HG03045 (cell line): ENCODE data around the gene RXFP3.
"Not testable (repeated sequence)": the region's sequence is repeated elsewhere in the genome, so short reads cannot be mapped to it uniquely, and the experiment has no call there.

Experiments used
- ATAC-seq: cut with Tn5 transposase; IDR thresholded peaks from one replicate; pipeline ENCODE4 v1.9.1; 2021; ENCODE audit warnings: mild to moderate bottlenecking, moderate library complexity; ENCODE audit not compliant: unreplicated experiment

The RXFP3 gene, protein sequence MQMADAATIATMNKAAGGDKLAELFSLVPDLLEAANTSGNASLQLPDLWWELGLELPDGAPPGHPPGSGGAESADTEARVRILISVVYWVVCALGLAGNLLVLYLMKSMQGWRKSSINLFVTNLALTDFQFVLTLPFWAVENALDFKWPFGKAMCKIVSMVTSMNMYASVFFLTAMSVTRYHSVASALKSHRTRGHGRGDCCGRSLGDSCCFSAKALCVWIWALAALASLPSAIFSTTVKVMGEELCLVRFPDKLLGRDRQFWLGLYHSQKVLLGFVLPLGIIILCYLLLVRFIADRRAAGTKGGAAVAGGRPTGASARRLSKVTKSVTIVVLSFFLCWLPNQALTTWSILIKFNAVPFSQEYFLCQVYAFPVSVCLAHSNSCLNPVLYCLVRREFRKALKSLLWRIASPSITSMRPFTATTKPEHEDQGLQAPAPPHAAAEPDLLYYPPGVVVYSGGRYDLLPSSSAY

GRCh38 chr5:33936381-33937016, at the start of gene RXFP3:
RXFP3 (plus strand) TSS chr5:33936386; CDS start chr5:33936741, 355 bp downstream.
- no peak for ATAC-seq

DNA sequence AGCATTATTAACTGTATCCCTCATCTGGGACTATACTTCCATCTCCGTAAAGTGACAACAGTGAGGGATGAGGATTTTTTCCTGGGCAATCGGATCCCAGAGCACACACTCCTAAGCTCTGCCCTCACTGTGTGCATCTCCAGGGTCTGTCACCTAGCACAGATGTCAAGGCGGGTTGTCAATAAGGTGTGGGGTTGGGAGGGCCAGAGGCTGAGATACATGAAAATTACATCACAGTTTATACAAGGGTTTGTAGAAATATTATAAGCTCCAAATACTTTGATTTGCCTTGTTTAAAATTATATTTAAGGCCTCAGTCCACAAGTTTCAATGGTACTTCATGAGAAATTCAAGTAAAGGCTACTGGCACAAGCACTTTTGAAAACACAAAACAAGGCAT, 48.9 kb upstream of the RXFP3 start:
- no peak for ATAC-seq

- ATAC-seq: no peak
Observed at GRCh38 chr5:33888587-33888986, 47.6 kb upstream of the RXFP3 start.

GRCh38 chr5:33890131-33891032, 45.8 kb upstream of the RXFP3 start:
- ATAC-seq: no peak

DNA sequence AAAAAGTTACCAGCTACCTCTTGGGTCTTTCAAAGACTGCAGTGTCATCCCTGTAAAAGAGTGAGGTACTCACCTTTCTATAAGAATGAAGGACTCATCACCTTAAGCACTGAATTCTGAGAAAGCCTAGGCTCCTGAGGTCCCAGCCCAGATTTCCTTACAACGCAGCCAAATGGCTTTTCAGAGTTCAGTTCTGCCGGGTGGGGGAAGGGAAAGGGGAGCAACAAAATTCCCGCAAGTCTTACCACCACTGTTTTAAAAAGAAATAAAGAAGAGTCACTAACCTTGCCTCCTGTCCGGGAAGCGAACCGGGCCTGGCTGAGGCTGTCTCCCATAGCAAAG, 44.8 kb upstream of the RXFP3 start:
- no peak for ATAC-seq

GRCh38 chr5:33891788-33892619, 44.2 kb upstream of the RXFP3 start, which contains the start of gene ADAMTS12:
ADAMTS12 (minus strand) TSS chr5:33891990; CDS start chr5:33891856, 134 bp downstream.
- ATAC-seq: no peak

- no peak for ATAC-seq
Observed at GRCh38 chr5:33892620-33893137, 43.5 kb upstream of the RXFP3 start.

GRCh38 chr5:33894566-33894965, 41.6 kb upstream of the RXFP3 start:
- no peak for ATAC-seq

GRCh38 chr5:33901156-33901555, 35.0 kb upstream of the RXFP3 start:
- no peak for ATAC-seq

DNA sequence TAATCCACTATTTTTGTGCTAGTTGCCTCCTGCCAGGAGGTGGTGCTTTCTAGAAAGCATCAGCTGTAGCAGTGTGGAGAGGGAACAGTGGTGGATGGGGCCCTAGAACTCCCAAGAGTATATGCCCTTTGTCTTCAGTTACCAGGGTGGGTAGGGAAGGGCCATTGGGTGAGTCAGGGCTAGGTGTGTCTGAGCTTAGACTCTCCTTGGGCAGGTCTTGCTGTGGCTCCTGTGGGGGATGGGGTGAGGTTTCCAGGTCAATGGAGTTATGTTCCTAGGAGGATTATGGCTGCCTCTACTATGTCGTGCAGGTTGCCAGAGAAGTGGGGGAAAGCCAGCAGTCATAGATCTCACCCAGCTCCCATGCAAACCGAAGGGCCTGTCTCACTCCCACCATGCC, 33.1 kb upstream of the RXFP3 start:
- ATAC-seq: no peak

GRCh38 chr5:33905381-33905780, 30.8 kb upstream of the RXFP3 start:
- no peak for ATAC-seq

DNA sequence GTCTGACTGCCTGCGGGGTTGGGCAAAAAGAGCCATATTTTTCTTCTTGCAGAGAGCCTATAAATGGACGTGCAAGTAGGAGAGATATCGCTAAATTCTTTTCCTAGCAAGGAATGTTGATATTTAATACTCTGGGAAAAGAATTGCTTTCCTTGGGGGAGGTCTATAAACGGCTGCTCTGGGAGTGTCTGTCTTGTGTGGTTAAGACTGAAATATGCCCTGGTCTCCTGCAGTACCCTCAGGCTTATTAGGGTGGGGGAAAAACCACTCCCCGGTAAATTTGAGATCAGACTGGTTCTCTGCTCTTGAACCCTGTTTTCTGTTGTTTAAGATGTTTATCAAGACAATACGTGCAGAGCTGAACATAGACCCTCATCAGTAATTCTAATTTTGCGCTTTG, 29.9 kb upstream of the RXFP3 start:
- ATAC-seq: not testable (repeated sequence)

GRCh38 chr5:33914844-33915243, 21.3 kb upstream of the RXFP3 start:
- not testable (repeated sequence) for ATAC-seq

GRCh38 chr5:33921002-33921401, 15.2 kb upstream of the RXFP3 start:
- no peak for ATAC-seq

DNA sequence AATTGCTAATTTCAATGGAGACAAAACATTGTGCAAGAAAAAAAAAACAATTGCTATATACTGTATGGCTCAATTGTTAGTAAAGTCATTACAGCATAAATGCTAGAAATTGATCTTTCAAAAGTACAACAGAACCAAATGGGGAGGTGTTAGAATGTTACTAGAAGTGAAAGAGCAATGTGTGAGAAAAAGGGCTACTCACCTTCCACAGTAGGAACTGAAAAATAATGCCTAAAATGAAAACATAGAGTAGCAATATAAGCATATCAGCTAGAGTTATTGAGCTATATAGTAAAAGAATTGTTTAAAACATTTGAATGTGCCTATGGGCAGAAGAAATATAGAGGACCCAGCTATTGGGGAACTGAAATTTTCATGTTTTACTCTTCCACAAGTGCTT, 10.9 kb upstream of the RXFP3 start:
- no peak for ATAC-seq

- ATAC-seq: no peak
Observed at GRCh38 chr5:33927685-33928084, 8.5 kb upstream of the RXFP3 start.

GRCh38 chr5:33928283-33928682, 7.9 kb upstream of the RXFP3 start:
- ATAC-seq: no peak

- no peak for ATAC-seq
Observed at GRCh38 chr5:33929925-33930690, 6.1 kb upstream of the RXFP3 start.

DNA sequence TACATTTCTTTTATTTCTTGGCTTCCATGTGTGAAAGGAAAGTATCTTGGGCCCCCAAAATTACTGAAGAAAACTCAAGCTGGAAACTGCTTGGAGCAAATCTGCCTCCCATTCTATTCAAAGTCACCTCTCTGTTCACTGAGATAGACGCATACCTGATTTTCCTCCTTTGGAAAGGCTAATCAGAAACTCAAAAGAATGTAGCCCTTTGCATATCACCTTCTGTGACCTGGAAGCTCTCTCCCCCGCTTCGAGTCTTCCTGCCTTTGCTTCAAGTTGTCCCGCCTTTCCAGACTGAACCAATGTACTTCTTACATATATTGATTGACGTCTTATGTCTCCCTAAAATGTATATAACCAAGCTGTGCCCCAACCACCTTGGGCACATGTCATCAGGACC, 5.0 kb upstream of the RXFP3 start:
- ATAC-seq: no peak
